ENCODE data around the gene PPBP. TPM values are rescaled to one million over a fixed set of nuclear protein-coding genes. Genes with fewer than 3 reads are reported as not detected.

The PPBP gene, protein sequence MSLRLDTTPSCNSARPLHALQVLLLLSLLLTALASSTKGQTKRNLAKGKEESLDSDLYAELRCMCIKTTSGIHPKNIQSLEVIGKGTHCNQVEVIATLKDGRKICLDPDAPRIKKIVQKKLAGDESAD
- not detected for total RNA-seq

DNA sequence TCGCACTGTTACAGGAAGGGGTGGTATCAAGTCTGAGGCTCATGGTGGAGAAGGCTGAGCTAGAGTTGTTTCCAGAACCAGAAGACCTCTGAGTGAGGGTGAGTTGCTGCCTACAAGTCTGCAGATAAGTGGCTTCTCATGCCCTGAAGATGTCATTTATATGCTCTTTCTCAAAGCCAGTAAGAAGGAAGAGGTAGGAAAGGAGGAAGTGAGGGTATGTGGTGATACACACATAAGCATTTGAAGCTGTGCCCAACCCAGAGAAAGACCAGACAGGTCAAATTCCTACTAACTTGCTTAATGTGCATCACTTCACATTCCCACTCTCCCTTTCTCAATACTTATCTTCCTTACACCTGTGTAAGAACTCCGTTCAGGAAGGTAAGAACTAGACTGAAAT, at the start of gene PPBP:
TSS of gene PPBP (minus strand) at position 130 of the 400 bp plus-strand sequence. CDS start at position 43, 87 bp downstream.
- Histone ChIP-seq H3K27me3 (replicated peaks; ENCODE audit: insufficient read depth) (no peaks in the 10 kb centered on the region), H3K4me3 (no peak within 1 kb of the TSS), H3K36me3 (no peaks in the 10 kb centered on the region), H3K27ac (no peak within 1 kb of the TSS), H3K9me3 (no peaks in the 10 kb centered on the region), H3K4me1 (replicated peaks) (no peaks in the 10 kb centered on the region)
- intact Hi-C loops (cut with DNase I): no loop called here
- 76% methylated on average over 2 of the region's 2 CpGs for WGBS
- no peak for DNase-seq (ENCODE audit: low spot score)
- TF ChIP-seq, protein P1, sequence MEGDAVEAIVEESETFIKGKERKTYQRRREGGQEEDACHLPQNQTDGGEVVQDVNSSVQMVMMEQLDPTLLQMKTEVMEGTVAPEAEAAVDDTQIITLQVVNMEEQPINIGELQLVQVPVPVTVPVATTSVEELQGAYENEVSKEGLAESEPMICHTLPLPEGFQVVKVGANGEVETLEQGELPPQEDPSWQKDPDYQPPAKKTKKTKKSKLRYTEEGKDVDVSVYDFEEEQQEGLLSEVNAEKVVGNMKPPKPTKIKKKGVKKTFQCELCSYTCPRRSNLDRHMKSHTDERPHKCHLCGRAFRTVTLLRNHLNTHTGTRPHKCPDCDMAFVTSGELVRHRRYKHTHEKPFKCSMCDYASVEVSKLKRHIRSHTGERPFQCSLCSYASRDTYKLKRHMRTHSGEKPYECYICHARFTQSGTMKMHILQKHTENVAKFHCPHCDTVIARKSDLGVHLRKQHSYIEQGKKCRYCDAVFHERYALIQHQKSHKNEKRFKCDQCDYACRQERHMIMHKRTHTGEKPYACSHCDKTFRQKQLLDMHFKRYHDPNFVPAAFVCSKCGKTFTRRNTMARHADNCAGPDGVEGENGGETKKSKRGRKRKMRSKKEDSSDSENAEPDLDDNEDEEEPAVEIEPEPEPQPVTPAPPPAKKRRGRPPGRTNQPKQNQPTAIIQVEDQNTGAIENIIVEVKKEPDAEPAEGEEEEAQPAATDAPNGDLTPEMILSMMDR (IDR thresholded peaks at IDR 0.05): no peak
- TF ChIP-seq POLR2A (IDR thresholded peaks at IDR 0.05) (no peak), POLR2AphosphoS5 (IDR thresholded peaks at IDR 0.05) (no peak)

DNA sequence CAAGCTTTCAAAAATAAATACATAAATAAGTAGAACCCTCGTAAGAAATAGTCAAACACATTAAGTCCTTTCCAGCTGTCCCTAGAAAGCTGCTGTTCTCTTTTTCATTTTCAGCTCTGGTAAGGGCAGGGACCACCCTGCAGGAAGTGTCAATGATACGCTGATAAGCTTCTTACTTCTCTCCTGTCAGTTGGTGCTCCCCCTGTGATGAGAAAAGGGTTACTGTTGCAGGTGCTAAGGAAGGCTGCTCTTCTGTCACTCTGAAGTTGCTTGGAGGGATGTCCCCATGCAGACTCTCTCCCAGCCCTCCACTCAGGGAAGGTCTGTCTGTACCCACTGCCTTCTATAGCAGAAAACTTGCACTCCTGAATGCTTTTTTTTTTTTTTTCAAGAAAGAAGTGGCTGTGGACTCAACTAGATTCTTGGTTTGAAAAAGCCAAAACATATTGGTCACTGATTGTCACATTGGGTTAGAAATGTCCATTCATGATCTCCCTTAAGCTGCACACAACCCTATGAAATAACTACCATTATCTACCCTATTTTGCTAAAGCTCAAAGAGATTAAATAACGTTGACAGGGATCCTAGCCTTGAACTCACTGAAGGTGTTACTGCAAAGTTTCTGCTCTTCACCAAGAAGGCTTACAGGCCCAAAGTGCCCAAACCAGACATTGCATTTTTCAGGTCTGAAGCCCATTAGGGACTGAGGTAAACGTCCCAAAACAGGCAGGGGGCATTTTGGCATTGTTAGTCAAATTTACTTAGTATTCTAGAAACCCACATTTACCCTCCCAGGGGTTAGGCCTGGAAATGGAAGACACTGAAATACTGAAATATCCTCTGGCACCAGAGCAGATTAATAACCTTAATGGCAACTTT, 49.3 kb upstream of the PPBP start:
- DNase-seq (ENCODE audit: low spot score): no peak
- intact Hi-C loops (cut with DNase I): no loop called here

DNA sequence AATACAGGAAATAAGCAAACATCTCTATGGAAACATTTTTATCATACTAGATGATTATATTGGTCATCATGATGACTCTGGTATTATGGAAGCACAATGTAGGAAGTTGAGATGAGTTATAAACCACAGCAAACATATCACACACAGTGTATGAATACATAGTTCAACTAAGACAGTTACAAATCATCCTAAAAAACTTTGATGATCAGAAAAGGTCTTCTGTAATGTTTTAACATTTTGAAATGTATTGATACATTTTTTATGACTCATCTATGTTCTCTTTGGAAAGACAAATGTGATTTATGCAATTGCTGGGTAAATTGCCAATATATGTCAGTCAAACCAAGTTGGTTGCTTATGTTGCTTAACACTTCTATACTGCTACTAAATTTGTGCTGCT, 45.7 kb upstream of the PPBP start:
- H3K36me3 ChIP-seq: no peaks in the 10 kb centered on the region
- no peaks in the 10 kb centered on the region for H3K9me3 ChIP-seq
- H3K27me3 ChIP-seq (replicated peaks; ENCODE audit: insufficient read depth): no peaks in the 10 kb centered on the region
- TF ChIP-seq POLR2AphosphoS5 (IDR thresholded peaks at IDR 0.05) (no peak), POLR2A (IDR thresholded peaks at IDR 0.05) (no peak)
- TF ChIP-seq, protein P1 (IDR thresholded peaks at IDR 0.05): no peak
- DNase-seq (ENCODE audit: low spot score): no peak
- intact Hi-C loops (cut with DNase I): no loop called here
- H3K4me3 ChIP-seq: no peak overlapping the region
- H3K4me1 ChIP-seq (replicated peaks): no peaks in the 10 kb centered on the region
- H3K27ac ChIP-seq: no peak overlapping the region

More for the DNA sequence above, 49.3 kb upstream of the PPBP start:
- Histone ChIP-seq H3K9me3 (no peaks in the 10 kb centered on the region), H3K4me3 (no peak overlapping the region), H3K36me3 (no peaks in the 10 kb centered on the region), H3K27ac (no peak overlapping the region), H3K27me3 (replicated peaks; ENCODE audit: insufficient read depth) (no peaks in the 10 kb centered on the region), H3K4me1 (replicated peaks) (no peaks in the 10 kb centered on the region)
- 48% methylated on average over 4 of the region's 4 CpGs for WGBS
- no peak for TF ChIP-seq POLR2A (IDR thresholded peaks at IDR 0.05)
- TF ChIP-seq, protein P1 (IDR thresholded peaks at IDR 0.05): no peak
- TF ChIP-seq POLR2AphosphoS5 (IDR thresholded peaks at IDR 0.05): no peak

DNA sequence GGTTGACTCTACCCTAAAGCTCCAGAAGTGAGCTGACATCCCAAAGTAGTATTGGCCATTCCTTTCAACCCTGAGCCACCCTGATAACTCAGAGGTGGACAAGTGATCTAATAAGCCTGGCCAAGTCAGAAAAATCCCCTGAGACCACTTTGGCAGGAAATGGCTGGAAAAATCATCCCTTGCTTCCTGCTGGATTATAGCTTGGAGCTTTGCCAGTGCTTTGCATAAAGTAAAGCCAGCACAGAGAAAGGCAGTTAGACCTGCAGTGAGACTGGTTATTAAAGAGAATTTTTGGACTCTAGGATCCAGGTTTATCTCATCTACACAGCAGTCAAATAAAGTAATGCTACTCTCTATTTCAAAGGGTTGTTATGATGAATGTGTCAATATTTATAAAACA, 44.1 kb upstream of the PPBP start:
- no peak for DNase-seq (ENCODE audit: low spot score)

More for the DNA sequence above, 44.1 kb upstream of the PPBP start:
- intact Hi-C loops (cut with DNase I): no loop called here
- no peak overlapping the region for H3K27ac ChIP-seq
- no peaks in the 10 kb centered on the region for H3K4me1 ChIP-seq (replicated peaks)
- no peaks in the 10 kb centered on the region for H3K36me3 ChIP-seq
- TF ChIP-seq POLR2AphosphoS5 (IDR thresholded peaks at IDR 0.05): no peak
- TF ChIP-seq, protein P1 (IDR thresholded peaks at IDR 0.05): no peak
- no peak for TF ChIP-seq POLR2A (IDR thresholded peaks at IDR 0.05)
- H3K27me3 ChIP-seq (replicated peaks; ENCODE audit: insufficient read depth): no peaks in the 10 kb centered on the region
- H3K4me3 ChIP-seq: no peak overlapping the region
- no peaks in the 10 kb centered on the region for H3K9me3 ChIP-seq
